HG03064 (cell line): Measurements from ENCODE around the gene CALR3.
"Not testable (repeated sequence)": the region's sequence is repeated elsewhere in the genome, so short reads cannot be mapped to it uniquely, and the experiment has no call there.

Experiments used
- ATAC-seq: cut with Tn5 transposase; IDR thresholded peaks from one replicate; pipeline ENCODE4 v1.9.1; 2021; ENCODE audit warnings: low read depth; ENCODE audit not compliant: unreplicated experiment

Gene CALR3

GRCh38 chr19:16460454-16460853 lies 35.5 kb downstream of the CALR3 start:
- no peak for ATAC-seq

- no peak for ATAC-seq
These were observed 36.3 kb downstream of the CALR3 start for GRCh38 chr19:16459680-16460079.

- ATAC-seq, result no peak
These were observed 37.3 kb downstream of the CALR3 start for GRCh38 chr19:16458391-16459341.

- ATAC-seq, result no peak
These were observed 38.0 kb downstream of the CALR3 start for GRCh38 chr19:16457954-16458331.

GRCh38 chr19:16457195-16457953 lies 38.6 kb downstream of the CALR3 start:
- no peak for ATAC-seq

GRCh38 chr19:16456652-16457194 lies 39.2 kb downstream of the CALR3 start:
- no peak for ATAC-seq

GRCh38 chr19:16455489-16455888 lies 40.5 kb downstream of the CALR3 start:
- ATAC-seq, result no peak

- ATAC-seq, result no peak
These were observed 41.5 kb downstream of the CALR3 start for GRCh38 chr19:16454351-16454918.

GRCh38 chr19:16452325-16452724 lies 43.6 kb downstream of the CALR3 start:
- no peak for ATAC-seq

GRCh38 chr19:16449330-16449961 lies 46.5 kb downstream of the CALR3 start:
- no peak for ATAC-seq

GRCh38 chr19:16448872-16449271 lies 47.1 kb downstream of the CALR3 start:
- not testable (repeated sequence) for ATAC-seq

- no peak for ATAC-seq
These were observed 49.1 kb downstream of the CALR3 start for GRCh38 chr19:16446724-16447368.

GRCh38 chr19:16446108-16446723 lies 49.8 kb downstream of the CALR3 start:
- no peak for ATAC-seq

- no peak for ATAC-seq
These were observed 50.5 kb downstream of the CALR3 start for GRCh38 chr19:16445238-16446107.

- no peak for ATAC-seq
These were observed 51.7 kb downstream of the CALR3 start for GRCh38 chr19:16444269-16444600.

GRCh38 chr19:16442386-16443276 lies 53.3 kb downstream of the CALR3 start:
- no peak for ATAC-seq

- ATAC-seq, result no peak
These were observed 54.3 kb downstream of the CALR3 start for GRCh38 chr19:16441661-16442162.
